Measurements from ENCODE around the gene HS1BP3.

Gene HS1BP3

DNA sequence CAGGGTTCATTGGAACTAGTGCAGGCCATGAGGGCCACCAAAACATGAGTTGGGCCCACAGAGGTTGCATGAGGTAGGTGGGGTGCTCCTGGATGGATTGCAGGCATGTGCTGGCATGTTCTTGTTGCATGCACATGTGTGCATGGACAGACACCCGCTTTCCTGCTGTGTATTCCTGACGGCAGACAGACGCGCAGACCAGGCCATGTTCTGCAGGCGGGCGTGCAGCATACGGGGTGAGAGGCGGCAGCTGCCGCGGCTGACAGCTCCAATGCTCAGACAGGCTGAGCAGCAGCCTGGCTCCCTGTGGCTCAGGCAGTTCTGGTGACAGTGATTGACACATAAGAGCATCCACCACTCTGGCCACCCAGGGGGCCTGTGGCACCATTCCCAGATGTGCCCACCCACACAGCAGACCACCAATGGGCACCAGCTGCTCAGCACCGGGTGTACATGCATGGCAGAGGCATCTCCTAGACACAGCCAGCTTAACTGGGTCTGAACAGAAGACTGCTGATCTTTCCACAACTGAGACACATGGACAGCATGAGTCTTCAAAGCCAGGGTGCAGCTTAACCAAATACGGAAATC, 21.2 kb downstream of the HS1BP3 start:
- DNase-seq (ENCODE audit: low read depth), result no peak

DNA sequence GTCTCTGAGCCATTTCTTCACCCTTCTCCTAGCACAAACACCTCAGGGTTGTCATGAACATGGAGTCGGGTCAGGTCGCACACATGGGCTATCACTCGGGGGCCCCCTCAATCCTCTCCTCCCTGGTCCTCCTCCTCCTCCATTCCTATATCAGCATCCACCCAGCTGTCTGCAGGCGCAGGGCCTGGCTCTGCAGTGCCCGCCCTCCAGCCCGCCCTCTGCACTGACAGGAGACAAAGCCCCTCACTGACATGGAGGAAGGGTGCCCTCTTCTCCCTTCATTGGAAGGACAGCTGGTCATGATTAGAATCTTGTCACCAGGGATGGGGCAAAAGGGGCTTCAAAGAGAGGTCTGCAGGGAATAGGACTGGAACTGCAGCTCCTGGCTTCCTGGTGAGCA, 21.7 kb downstream of the HS1BP3 start:
- no peak for DNase-seq (ENCODE audit: low read depth)

GRCh38 chr2:20627712-20628380, 23.1 kb downstream of the HS1BP3 start:
- DNase-seq (ENCODE audit: low read depth), result no peak

- DNase-seq (ENCODE audit: low read depth), result no peak
These were observed 24.0 kb downstream of the HS1BP3 start for GRCh38 chr2:20626698-20627513.

- no peak for DNase-seq (ENCODE audit: low read depth)
These were observed 24.6 kb downstream of the HS1BP3 start for GRCh38 chr2:20626392-20626697.

DNA sequence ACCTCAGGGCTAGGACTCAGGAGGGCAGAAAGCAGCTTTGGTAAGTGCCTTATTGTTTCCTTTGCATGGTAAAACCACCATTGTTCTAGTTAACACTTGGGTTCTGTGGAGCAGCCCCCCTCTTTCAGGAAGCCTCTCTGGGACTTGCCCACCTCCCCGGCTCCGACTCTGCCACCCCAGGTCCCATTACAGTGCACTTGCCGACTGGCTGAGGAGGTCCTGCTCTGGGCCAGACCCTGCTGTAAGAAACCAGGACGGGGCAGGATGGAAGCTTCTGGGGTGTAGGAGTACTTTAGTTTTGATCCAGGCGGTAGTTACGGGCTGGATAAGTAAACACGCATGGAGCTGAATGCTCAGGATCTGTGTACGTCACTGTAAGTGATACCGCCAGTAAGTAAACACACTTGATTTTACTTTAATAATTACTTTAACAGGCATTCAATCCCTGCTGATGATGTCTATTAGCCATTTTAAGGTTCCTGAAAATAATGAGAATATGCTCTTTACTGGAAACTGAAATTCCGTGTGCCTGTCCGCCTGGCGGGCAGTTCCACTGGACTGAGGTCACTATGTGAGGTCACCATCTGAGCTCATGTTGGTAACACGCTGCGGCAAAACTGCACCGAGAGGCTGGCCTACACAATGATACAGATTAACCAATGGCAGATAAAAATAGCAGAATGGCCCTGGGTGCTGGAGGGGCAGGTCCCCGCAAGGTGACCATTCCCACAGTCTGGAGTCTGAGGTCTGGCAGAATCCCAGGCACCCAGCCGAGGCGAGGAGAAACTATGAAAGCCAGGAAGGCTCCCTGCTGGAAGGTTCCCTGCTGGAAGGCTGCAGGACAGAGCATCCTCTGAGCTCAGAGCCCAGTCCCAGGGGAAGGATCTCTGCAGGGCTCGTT, 25.2 kb downstream of the HS1BP3 start:
- DNase-seq (ENCODE audit: low read depth), result no peak

DNA sequence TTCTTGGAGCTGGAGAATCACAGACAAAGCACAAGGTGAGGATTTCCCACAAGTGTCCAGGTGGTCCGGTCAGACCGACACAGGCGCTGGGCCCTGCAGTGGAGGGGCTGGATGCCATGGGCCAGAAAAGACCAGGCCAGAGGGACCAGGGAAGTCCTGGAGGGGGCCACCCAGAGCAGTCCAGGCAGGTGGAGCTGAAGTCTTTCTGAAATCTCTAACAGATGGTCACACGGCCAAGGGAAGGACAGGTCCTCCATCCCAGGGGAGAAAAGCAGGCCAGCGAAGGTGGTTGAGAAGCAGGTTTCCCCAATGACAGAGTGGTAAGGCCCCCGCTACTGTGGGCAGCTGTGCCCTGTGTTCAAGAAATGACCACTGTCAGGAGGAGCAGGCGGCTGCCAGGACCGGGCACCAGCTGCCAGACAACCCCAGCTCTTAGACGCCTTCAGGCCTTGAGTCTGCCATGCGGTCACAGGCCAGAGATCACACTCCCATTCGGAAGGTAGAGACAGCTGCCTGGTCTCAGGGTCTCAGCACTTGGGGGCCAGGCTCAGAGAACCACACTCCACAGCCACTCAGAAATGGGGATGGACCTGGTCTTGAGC, 25.9 kb downstream of the HS1BP3 start:
- DNase-seq (ENCODE audit: low read depth), result no peak

- no peak for DNase-seq (ENCODE audit: low read depth)
These were observed 26.6 kb downstream of the HS1BP3 start for GRCh38 chr2:20624156-20624883.

GRCh38 chr2:20623741-20624155, 27.1 kb downstream of the HS1BP3 start:
- DNase-seq (ENCODE audit: low read depth), result no peak

- DNase-seq (ENCODE audit: low read depth), result no peak
These were observed 27.7 kb downstream of the HS1BP3 start for GRCh38 chr2:20623241-20623640.

DNA sequence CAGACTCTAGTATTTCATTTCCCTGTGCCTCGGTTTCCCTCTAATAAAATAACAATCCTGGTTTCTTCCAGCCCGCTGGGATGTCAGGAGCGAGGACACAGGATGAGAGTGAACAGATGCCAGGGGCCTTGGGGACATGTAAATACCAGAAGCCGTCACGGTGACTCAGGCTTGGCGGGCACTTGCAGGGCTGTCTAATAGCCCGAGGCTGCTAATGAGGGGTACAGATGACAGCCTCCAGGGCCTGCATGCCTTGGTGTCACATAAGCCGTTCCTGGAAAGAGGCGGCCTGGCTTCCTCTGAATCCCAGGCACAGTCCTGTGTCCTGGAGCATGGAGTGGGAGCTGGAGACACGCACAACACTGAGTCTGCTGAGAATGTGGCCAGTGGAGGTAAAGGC, 28.2 kb downstream of the HS1BP3 start:
- DNase-seq (ENCODE audit: low read depth), result no peak

- DNase-seq (ENCODE audit: low read depth), result no peak
These were observed 28.6 kb downstream of the HS1BP3 start for GRCh38 chr2:20622296-20622686.

GRCh38 chr2:20621366-20622295, 29.3 kb downstream of the HS1BP3 start:
- DNase-seq (ENCODE audit: low read depth), result no peak

GRCh38 chr2:20620696-20621365, 30.1 kb downstream of the HS1BP3 start:
- no peak for DNase-seq (ENCODE audit: low read depth)

GRCh38 chr2:20620271-20620681, 30.6 kb downstream of the HS1BP3 start:
- no peak for DNase-seq (ENCODE audit: low read depth)

DNA sequence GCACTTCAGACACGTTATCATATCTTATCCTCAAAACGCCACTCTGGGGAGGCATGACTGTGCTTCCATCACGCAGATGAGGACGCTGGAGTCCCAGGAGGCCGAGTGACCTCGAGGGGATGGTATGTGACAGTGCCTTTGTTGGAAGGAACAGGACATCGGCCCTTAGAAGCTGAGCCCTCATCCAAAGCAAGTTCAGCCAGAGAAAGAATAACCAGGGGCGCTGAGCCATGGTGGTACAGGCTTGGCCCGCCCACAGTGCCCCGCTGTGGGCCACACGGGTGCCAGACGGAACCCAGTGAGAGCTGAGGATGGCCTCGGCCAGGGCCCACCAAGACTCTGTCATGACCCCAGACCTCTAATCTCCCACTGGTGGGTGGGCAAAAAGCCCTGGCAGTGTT, 31.3 kb downstream of the HS1BP3 start:
- DNase-seq (ENCODE audit: low read depth), result no peak

DNA sequence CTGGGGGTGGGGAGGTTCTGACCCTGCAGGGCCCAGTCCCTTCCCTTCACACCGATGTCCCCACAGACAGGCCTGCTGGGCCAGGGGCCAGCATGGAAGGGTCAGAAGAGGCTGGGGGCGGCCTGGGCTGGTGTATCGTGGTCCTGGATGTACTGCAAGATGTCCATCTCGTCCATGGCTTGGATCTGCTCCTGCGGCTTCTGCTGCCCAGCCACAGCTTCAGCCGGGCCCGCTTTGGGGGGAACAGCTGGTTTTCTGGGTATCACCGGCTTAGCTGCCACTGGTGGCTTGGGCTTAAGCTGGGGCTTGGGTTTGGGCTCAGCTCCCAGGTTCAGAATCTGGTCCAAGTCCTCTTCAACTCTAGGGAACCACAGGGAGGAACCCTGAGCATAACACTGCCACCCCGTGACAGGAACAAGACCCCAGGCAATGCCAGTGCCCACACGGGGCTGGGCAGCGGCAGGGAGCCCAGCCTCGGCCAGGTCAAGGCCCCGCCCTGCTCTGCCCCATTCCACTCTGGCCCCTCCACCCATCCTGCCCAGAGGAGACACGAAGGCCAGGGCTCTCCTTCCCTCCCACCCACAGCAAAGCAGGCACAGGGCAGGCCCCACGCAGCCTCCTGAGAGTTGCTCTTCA, 31.9 kb downstream of the HS1BP3 start:
- DNase-seq (ENCODE audit: low read depth), result no peak

DNA sequence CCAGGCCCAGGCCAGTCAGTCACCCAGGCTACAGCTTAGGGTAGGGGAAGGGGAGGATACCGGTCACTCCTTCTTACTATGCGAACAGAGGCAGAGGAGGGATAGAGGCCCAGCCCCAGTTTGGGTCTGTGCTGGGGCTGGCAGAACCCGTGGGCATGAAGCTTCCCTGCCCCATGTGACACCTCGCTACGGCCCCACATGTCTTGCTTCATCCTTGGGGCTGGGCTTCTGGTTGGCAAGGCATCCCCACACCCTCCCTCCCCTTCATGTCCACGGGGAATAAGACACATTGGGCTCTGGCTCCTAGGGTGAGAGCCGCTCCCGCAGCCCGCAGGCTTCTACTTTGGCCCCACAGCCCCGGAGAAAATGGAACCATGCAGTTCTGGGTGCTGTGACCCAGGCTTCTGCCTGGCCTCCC, 32.4 kb downstream of the HS1BP3 start:
- no peak for DNase-seq (ENCODE audit: low read depth)

GRCh38 chr2:20617892-20618467, 32.9 kb downstream of the HS1BP3 start:
- peak; percentile 91 for DNase-seq (ENCODE audit: low read depth)
